GM04503 (cell line): ENCODE results near the gene KPNA1.

ENCODE experiments used
- DNase-seq: peaks from one replicate; pipeline ENCODE4 v3.0.0-alpha.2; 2012; ENCODE audit warnings: low read depth

The KPNA1 gene

GRCh38 chr3:122514123-122515019, at the start of gene KPNA1:
KPNA1 (minus strand) TSS chr3:122514939; CDS start chr3:122496565, 18,374 bp downstream.
- peak; percentile 34 for DNase-seq

- DNase-seq, result peak; percentile 22
Measured at GRCh38 chr3:122564155-122564912, 49.6 kb upstream of the KPNA1 start, which contains the start of the genes DTX3L and PARP9. DTX3L (plus strand) TSS chr3:122564338; CDS start chr3:122564427, 89 bp downstream. PARP9 (minus strand) TSS chr3:122564300; CDS start chr3:122559620, 4,680 bp downstream.

- DNase-seq, result no peak
Measured at GRCh38 chr3:122563717-122564025, 48.9 kb upstream of the KPNA1 start.

- DNase-seq, result no peak
Measured at GRCh38 chr3:122562923-122563716, 48.4 kb upstream of the KPNA1 start.

GRCh38 chr3:122560680-122561079, 45.9 kb upstream of the KPNA1 start:
- DNase-seq, result no peak

- DNase-seq, result no peak
Measured at GRCh38 chr3:122559906-122560305, 45.2 kb upstream of the KPNA1 start.

- DNase-seq, result no peak
Measured at GRCh38 chr3:122558605-122559004, 43.9 kb upstream of the KPNA1 start.

GRCh38 chr3:122557356-122557755, 42.6 kb upstream of the KPNA1 start:
- DNase-seq, result no peak

GRCh38 chr3:122555275-122556071, 40.7 kb upstream of the KPNA1 start:
- DNase-seq, result no peak

- no peak for DNase-seq
Measured at GRCh38 chr3:122553171-122553570, 38.4 kb upstream of the KPNA1 start.

- no peak for DNase-seq
Measured at GRCh38 chr3:122548619-122549018, 33.9 kb upstream of the KPNA1 start.

- no peak for DNase-seq
Measured at GRCh38 chr3:122548076-122548475, 33.3 kb upstream of the KPNA1 start.

GRCh38 chr3:122546151-122546550, 31.4 kb upstream of the KPNA1 start:
- no peak for DNase-seq

GRCh38 chr3:122538956-122539490, 24.3 kb upstream of the KPNA1 start:
- no peak for DNase-seq

GRCh38 chr3:122536632-122537001, 21.9 kb upstream of the KPNA1 start:
- DNase-seq, result no peak

GRCh38 chr3:122535964-122536631, 21.4 kb upstream of the KPNA1 start:
- DNase-seq, result no peak

- DNase-seq, result no peak
Measured at GRCh38 chr3:122533931-122534334, 19.2 kb upstream of the KPNA1 start.

- no peak for DNase-seq
Measured at GRCh38 chr3:122533480-122533879, 18.7 kb upstream of the KPNA1 start.

GRCh38 chr3:122530164-122530563, 15.4 kb upstream of the KPNA1 start:
- no peak for DNase-seq

GRCh38 chr3:122523317-122523716, 8.6 kb upstream of the KPNA1 start:
- no peak for DNase-seq

GRCh38 chr3:122520861-122521260, 6.1 kb upstream of the KPNA1 start:
- DNase-seq, result no peak
